ENCODE measurements around the gene KBTBD3. TPM values are rescaled to one million over a fixed set of nuclear protein-coding genes. Genes with fewer than 3 reads are reported as not detected.
"Not testable (repeated sequence)": the region's sequence is repeated elsewhere in the genome, so short reads cannot be mapped to it uniquely, and the experiment has no call there.

The KBTBD3 gene
- total RNA-seq, 4 donors from 2014 or later = 8.4 to 15.6 (median 13.4) TPM

GRCh38 chr11:106012744-106013143 is 64.4 kb downstream of the KBTBD3 start:
- Histone ChIP-seq H3K36me3 (peaks cover 0 to 39% (median 8%) of the 10 kb centered on the region in 3 donors), H3K27ac (peak overlapping the region in 1 of 4 donors; percentile 13), H3K4me1 (peaks cover 0 to 23% (median 0%) of the 10 kb centered on the region in 4 donors), H3K9me3 (no peaks in the 10 kb centered on the region), H3K27me3 (no peaks in the 10 kb centered on the region), H3K4me3 (no peak overlapping the region)
- TF ChIP-seq POLR2A (IDR thresholded peaks at IDR 0.05) (no peak), CTCF (IDR thresholded peaks at IDR 0.05) (no peak), EP300 (IDR thresholded peaks at IDR 0.05) (no peak)
- DNase-seq (ENCODE audit: low spot score in 2 of 2) = no peak
- 51% methylated on average over 3 of the region's 3 CpGs for WGBS, 2 donors

GRCh38 chr11:106011481-106011880 is 65.7 kb downstream of the KBTBD3 start:
- H3K9me3 ChIP-seq = no peaks in the 10 kb centered on the region
- H3K27me3 ChIP-seq = no peaks in the 10 kb centered on the region
- H3K4me3 ChIP-seq = no peak overlapping the region
- 70 to 80% methylated on average over 2 of the region's 2 CpGs for WGBS, 2 donors
- peaks cover 0 to 52% (median 8%) of the 10 kb centered on the region in 3 donors for H3K36me3 ChIP-seq
- peak overlapping the region in 1 of 4 donors; percentile 13 for H3K27ac ChIP-seq
- H3K4me1 ChIP-seq = peaks cover 0 to 16% (median 0%) of the 10 kb centered on the region in 4 donors
- DNase-seq (ENCODE audit: low spot score in 2 of 2) = no peak
- no peak for TF ChIP-seq CTCF (IDR thresholded peaks at IDR 0.05)

GRCh38 chr11:106003094-106003493 is 74.1 kb downstream of the KBTBD3 start:
- H3K4me1 ChIP-seq; H3K27ac ChIP-seq; H3K27me3 ChIP-seq; DNase-seq (ENCODE audit: low spot score in 2 of 2); H3K4me3 ChIP-seq: not testable (repeated sequence)
- WGBS, 2 donors = 93 to 94% methylated on average over 4 of the region's 4 CpGs
- H3K36me3 ChIP-seq = peaks cover 0 to 76% (median 6%) of the 10 kb centered on the region in 3 donors
- H3K9me3 ChIP-seq = peaks cover 0 to 13% (median 0%) of the 10 kb centered on the region in 4 donors

GRCh38 chr11:106001304-106002012 is 75.7 kb downstream of the KBTBD3 start:
- WGBS, 2 donors = 93 to 97% methylated on average over 4 of the region's 4 CpGs
- Histone ChIP-seq H3K4me3 (no peak overlapping the region), H3K36me3 (peaks cover 0 to 76% (median 6%) of the 10 kb centered on the region in 3 donors), H3K27me3 (no peaks in the 10 kb centered on the region), H3K9me3 (peaks cover 0 to 15% (median 0%) of the 10 kb centered on the region in 4 donors), H3K27ac (no peak overlapping the region), H3K4me1 (no peaks in the 10 kb centered on the region)
- TF ChIP-seq EP300 (IDR thresholded peaks at IDR 0.05) (no peak), POLR2A (IDR thresholded peaks at IDR 0.05) (no peak), CTCF (IDR thresholded peaks at IDR 0.05) (no peak)
- DNase-seq (ENCODE audit: low spot score in 2 of 2) = no peak

Other genes with a start within 250 kb of the KBTBD3 start
- gene MSANTD4, start 55.1 kb downstream of the KBTBD3 start, total RNA-seq = 10 to 100 TPM; 17.3 to 28.0 (median 22.1) TPM
- 10 to 100 TPM; 32.1 to 58.6 (median 47.1) TPM for gene AASDHPPT, start 315 bp upstream of the KBTBD3 start, total RNA-seq

All from tibial nerve (tissue), 4 donors.